Suprapubic skin (tissue), 3 donors: ENCODE results near the gene GJD2.

Experiments
- EP300 ChIP-seq: sonication (generic); formaldehyde crosslinking; IDR thresholded peaks from one replicate; pipeline ENCODE4 v1.6.1; 2017; ENCODE audit warnings: antibody characterized with exemption
- TF ChIP-seq, protein P1 (sequence below), 2 donors: fragments of 200-600 bp in 1 of 2; fragments of 450-650 bp in 1 of 2; sonication (generic) in 1 of 2; IDR thresholded peaks; one replicate each; pipeline ENCODE4 v1.5.1; 2016 to 2019; ENCODE audit warnings: antibody characterized with exemption in 2 of 2, mild to moderate bottlenecking in 1 of 2, moderate library complexity in 1 of 2

GRCh38 chr15:34768530-34768929 is 13.7 kb upstream of the GJD2 start:
- no peak for TF ChIP-seq EP300
- TF ChIP-seq, protein P1, sequence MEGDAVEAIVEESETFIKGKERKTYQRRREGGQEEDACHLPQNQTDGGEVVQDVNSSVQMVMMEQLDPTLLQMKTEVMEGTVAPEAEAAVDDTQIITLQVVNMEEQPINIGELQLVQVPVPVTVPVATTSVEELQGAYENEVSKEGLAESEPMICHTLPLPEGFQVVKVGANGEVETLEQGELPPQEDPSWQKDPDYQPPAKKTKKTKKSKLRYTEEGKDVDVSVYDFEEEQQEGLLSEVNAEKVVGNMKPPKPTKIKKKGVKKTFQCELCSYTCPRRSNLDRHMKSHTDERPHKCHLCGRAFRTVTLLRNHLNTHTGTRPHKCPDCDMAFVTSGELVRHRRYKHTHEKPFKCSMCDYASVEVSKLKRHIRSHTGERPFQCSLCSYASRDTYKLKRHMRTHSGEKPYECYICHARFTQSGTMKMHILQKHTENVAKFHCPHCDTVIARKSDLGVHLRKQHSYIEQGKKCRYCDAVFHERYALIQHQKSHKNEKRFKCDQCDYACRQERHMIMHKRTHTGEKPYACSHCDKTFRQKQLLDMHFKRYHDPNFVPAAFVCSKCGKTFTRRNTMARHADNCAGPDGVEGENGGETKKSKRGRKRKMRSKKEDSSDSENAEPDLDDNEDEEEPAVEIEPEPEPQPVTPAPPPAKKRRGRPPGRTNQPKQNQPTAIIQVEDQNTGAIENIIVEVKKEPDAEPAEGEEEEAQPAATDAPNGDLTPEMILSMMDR (IDR thresholded peaks at IDR 0.05) = no peak
